ENCODE results near the gene ACO2.

The ACO2 gene

DNA sequence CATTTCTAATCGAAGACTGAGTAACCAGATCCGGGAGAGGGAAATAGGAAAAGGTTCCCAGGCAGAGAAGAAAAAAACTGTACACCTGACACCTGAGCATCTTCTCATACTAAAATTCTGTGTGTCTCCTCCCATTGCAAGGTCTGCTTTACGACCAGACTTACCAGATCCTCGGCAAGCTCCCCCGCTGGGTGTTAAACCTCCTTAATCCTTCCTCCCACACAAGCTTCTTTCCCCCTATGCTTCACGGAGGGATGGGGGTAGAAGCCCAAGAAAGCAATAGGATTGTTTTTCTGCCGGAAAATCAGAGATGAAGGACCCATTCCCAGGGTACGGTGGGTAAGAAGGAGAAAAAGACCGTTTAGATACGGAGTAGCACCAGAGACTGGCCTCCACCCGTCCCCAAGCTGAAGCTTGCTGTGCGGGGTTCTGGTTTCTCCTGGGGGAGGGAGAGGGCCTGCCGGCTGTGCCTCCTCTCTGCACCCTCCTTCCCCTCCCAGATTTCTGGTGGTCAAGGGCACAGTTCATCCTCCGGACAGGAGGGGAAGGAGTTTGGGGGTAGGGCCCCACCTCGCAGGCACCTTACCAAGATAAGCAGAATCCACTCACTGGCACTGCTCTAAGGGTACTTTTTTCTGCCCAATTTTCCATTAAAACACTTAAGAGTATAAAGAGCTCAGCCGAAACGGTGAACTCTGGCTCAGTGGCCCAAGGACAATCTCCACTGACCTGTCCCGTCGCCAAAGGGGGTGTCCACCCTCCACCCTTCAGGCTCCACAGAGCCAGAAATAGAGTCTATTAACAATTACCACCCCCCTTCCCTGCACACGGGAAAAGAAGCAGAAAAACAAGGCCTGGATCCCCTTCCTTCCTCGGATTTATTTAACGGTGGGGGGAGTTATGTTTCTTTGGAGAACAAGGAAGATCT is 23.5 kb upstream of the ACO2 start:
- no peak for DNase-seq
- Histone ChIP-seq H3K36me3 (peaks cover 20% of the 10 kb centered on the region), H3K27me3 (no peaks in the 10 kb centered on the region), H3K9me3 (no peaks in the 10 kb centered on the region), H3K4me1 (peaks cover 3% of the 10 kb centered on the region; the same call in 1 of the 2 replicates), H3K4me3 (ENCODE audit: low read depth, low read length) (peak overlapping the region; percentile 86)
- TF ChIP-seq CTCF (IDR thresholded peaks at IDR 0.05; ENCODE audit: low read depth, low read length): no peak

DNA sequence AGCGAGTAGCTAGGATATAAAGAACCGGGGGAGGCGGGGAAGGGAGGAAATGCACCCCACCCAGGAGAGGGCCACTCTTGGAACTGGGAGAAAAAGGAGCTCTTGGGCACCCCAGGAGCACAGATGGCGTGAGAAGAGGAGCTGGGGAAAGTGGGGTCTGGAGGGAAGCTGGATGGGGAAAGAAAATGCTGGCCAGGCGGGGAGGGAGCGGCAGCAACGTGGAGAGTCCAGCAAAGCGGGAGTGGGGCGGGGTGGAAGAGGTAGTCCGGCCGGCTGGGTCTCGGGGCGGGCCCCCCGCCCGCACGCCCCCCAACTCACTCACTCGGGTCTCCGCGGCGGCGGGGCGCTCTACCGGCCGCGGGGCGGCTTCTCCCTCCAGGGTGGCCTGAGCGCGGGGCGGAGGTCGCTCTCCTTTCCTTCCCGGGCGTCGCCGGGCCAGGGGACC is 22.8 kb upstream of the ACO2 start:
- Histone ChIP-seq H3K36me3 (peaks cover 20% of the 10 kb centered on the region), H3K4me1 (peaks cover 3% of the 10 kb centered on the region; the same call in 1 of the 2 replicates), H3K4me3 (ENCODE audit: low read depth, low read length) (peak overlapping the region; percentile 86), H3K9me3 (no peaks in the 10 kb centered on the region), H3K27me3 (no peaks in the 10 kb centered on the region)
- DNase-seq: peak; percentile 30
- no peak for TF ChIP-seq CTCF (IDR thresholded peaks at IDR 0.05; ENCODE audit: low read depth, low read length)

GRCh38 chr22:41446639-41447434 is 22.1 kb upstream of the ACO2 start, which contains the start of gene TOB2:
TOB2 (minus strand) TSS chr22:41446801; CDS start chr22:41437345, 9,456 bp downstream.
- peak; percentile 95 for DNase-seq
- no peak for TF ChIP-seq CTCF (IDR thresholded peaks at IDR 0.05; ENCODE audit: low read depth, low read length)

GRCh38 chr22:41447435-41448188 is 21.3 kb upstream of the ACO2 start:
- H3K9me3 ChIP-seq: no peaks in the 10 kb centered on the region
- TF ChIP-seq CTCF (IDR thresholded peaks at IDR 0.05; ENCODE audit: low read depth, low read length): no peak
- no peaks in the 10 kb centered on the region for H3K27me3 ChIP-seq
- peak overlapping the region; percentile 86 for H3K4me3 ChIP-seq (ENCODE audit: low read depth, low read length)
- H3K4me1 ChIP-seq: peaks cover 3% of the 10 kb centered on the region; the same call in 1 of the 2 replicates
- peaks cover 12% of the 10 kb centered on the region for H3K36me3 ChIP-seq
- DNase-seq: peak; percentile 85

More at GRCh38 chr22:41446639-41447434, 22.1 kb upstream of the ACO2 start, which contains the start of gene TOB2:
- H3K27me3 ChIP-seq: no peaks in the 10 kb centered on the region
- peak within 1 kb of the TSS; percentile 86 for H3K4me3 ChIP-seq (ENCODE audit: low read depth, low read length)
- H3K36me3 ChIP-seq: peaks cover 15% of the 10 kb centered on the region
- H3K4me1 ChIP-seq: peaks cover 3% of the 10 kb centered on the region; the same call in 1 of the 2 replicates
- H3K9me3 ChIP-seq: no peaks in the 10 kb centered on the region

- peak; percentile 97 for DNase-seq
- H3K36me3 ChIP-seq: peaks cover 6% of the 10 kb centered on the region
- no peaks in the 10 kb centered on the region for H3K9me3 ChIP-seq
- peak overlapping the region; percentile 86 for H3K4me3 ChIP-seq (ENCODE audit: low read depth, low read length)
- no peak for TF ChIP-seq CTCF (IDR thresholded peaks at IDR 0.05; ENCODE audit: low read depth, low read length)
- H3K4me1 ChIP-seq: peaks cover 3% of the 10 kb centered on the region; the same call in 1 of the 2 replicates
- H3K27me3 ChIP-seq: no peaks in the 10 kb centered on the region
Observed at GRCh38 chr22:41448189-41448808, 20.6 kb upstream of the ACO2 start.

Data from BE2C (cell line).